WTC11 (cell line): Measurements from ENCODE around the gene YBX3. TPM values are rescaled to one million over a fixed set of nuclear protein-coding genes. Genes with fewer than 3 reads are reported as not detected.

Experiments
- ATAC-seq: fragments of 200-7000 bp; cut with Tn5 transposase; 2 replicates; pipeline ENCODE4 v1.10.0; 2021; ENCODE audit warnings: mild to moderate bottlenecking, moderate library complexity
- CTCF ChIA-PET: fragments of 300-600 bp; sonication (Branson Sonifier 250); formaldehyde crosslinking; loops from one replicate; lab custom pipeline; 2021; ENCODE audit warnings: antibody characterized with exemption; lab: Charles Lee
- POLR2A ChIA-PET: fragments of 350-600 bp; sonication (Branson Sonifier 250); formaldehyde crosslinking; loops from one replicate; lab custom pipeline; 2021; ENCODE audit warnings: antibody characterized with exemption; lab: Charles Lee
- DNase-seq: peaks from one replicate; pipeline ENCODE4 v3.0.0; 2021; ENCODE audit warnings: low spot score
- H3K27ac Mint-ChIP-seq: 2 replicates; pipeline ENCODE4 v1.8.0; 2021; ENCODE audit warnings: mixed read lengths
- H3K27me3 Mint-ChIP-seq: 2 replicates; pipeline ENCODE4 v1.8.0; 2021; ENCODE audit warnings: low read depth, mild to moderate bottlenecking, moderate library complexity, mixed read lengths
- H3K36me3 Mint-ChIP-seq: 2 replicates; pipeline ENCODE4 v1.8.0; 2021; ENCODE audit warnings: mixed read lengths
- H3K4me1 Mint-ChIP-seq: 2 replicates; pipeline ENCODE4 v1.8.0; 2022; ENCODE audit warnings: mixed read lengths
- H3K4me3 Mint-ChIP-seq: 2 replicates; pipeline ENCODE4 v1.8.0; 2021; ENCODE audit warnings: mild to moderate bottlenecking, moderate library complexity, mixed read lengths
- H3K9me3 Mint-ChIP-seq: 2 replicates; pipeline ENCODE4 v1.8.0; 2021; ENCODE audit warnings: mixed read lengths
- AR ChIP-seq: fragments of 250-450 bp; sonication (Bioruptor Pico); IDR thresholded peaks from 2 replicates; pipeline ENCODE4 v1.9.0; 2021; ENCODE audit warnings: mild to moderate bottlenecking
- ATF2 ChIP-seq: sonication (generic); formaldehyde crosslinking; IDR thresholded peaks from 2 replicates; pipeline ENCODE4 v1.8.1; 2022; ENCODE audit warnings: low read depth, missing genetic modification reagents, borderline replicate concordance
- E2F1 ChIP-seq: sonication (generic); formaldehyde crosslinking; IDR thresholded peaks from 2 replicates; pipeline ENCODE4 v1.8.0; 2022; ENCODE audit warnings: mild to moderate bottlenecking, missing genetic modification reagents
- E2F4 ChIP-seq: sonication (generic); formaldehyde crosslinking; IDR thresholded peaks from 2 replicates; pipeline ENCODE4 v1.8.1; 2022; ENCODE audit warnings: low read depth, mild to moderate bottlenecking, moderate library complexity, missing genetic modification reagents, borderline replicate concordance
- GABPB1 ChIP-seq: sonication (generic); formaldehyde crosslinking; IDR thresholded peaks from 2 replicates; pipeline ENCODE4 v1.8.1; 2023; ENCODE audit warnings: mild to moderate bottlenecking, missing genetic modification reagents
- GTF2I ChIP-seq: fragments of 250-450 bp; sonication (Bioruptor Pico); conservative IDR thresholded peaks from 2 replicates; pipeline ENCODE4 v1.4.0; 2021; ENCODE audit warnings: mild to moderate bottlenecking
- IRF2 ChIP-seq: sonication (generic); formaldehyde crosslinking; IDR thresholded peaks from 2 replicates; pipeline ENCODE4 v1.8.0; 2022; ENCODE audit warnings: low read depth, missing genetic modification reagents, borderline replicate concordance
- NFATC4 ChIP-seq: fragments of 250-450 bp; sonication (Bioruptor Pico); IDR thresholded peaks from 2 replicates; pipeline ENCODE4 v1.9.0; 2021; ENCODE audit warnings: mild to moderate bottlenecking
- PRRX2 ChIP-seq: fragments of 250-450 bp; sonication (Bioruptor Pico); IDR thresholded peaks from 2 replicates; pipeline ENCODE4 v1.8.0; 2021; ENCODE audit warnings: mild to moderate bottlenecking
- SMAD4 ChIP-seq: sonication (generic); formaldehyde crosslinking; IDR thresholded peaks from 2 replicates; pipeline ENCODE4 v1.8.0; 2022; ENCODE audit warnings: mild to moderate bottlenecking, missing genetic modification reagents
- TCF7 ChIP-seq: sonication (generic); formaldehyde crosslinking; IDR thresholded peaks from 2 replicates; pipeline ENCODE4 v1.8.0; 2022; ENCODE audit warnings: mild to moderate bottlenecking, low read depth, missing genetic modification reagents, moderate library complexity
- TEAD4 ChIP-seq: sonication (generic); formaldehyde crosslinking; IDR thresholded peaks from 2 replicates; pipeline ENCODE4 v1.8.0; 2022; ENCODE audit warnings: mild to moderate bottlenecking, missing genetic modification reagents
- USF2 ChIP-seq: sonication (generic); formaldehyde crosslinking; IDR thresholded peaks from 2 replicates; pipeline ENCODE4 v1.8.1; 2023; ENCODE audit warnings: mild to moderate bottlenecking, missing genetic modification reagents, moderate library complexity
- ZBTB21 ChIP-seq: sonication (generic); formaldehyde crosslinking; IDR thresholded peaks from 2 replicates; pipeline ENCODE4 v1.8.1; 2023; ENCODE audit warnings: mild to moderate bottlenecking, missing genetic modification reagents, borderline replicate concordance
- ZNF121 ChIP-seq: sonication (generic); formaldehyde crosslinking; IDR thresholded peaks from 2 replicates; pipeline ENCODE4 v1.8.0; 2023; ENCODE audit warnings: missing genetic modification reagents
- ZNF263 ChIP-seq: sonication (generic); formaldehyde crosslinking; IDR thresholded peaks from 2 replicates; pipeline ENCODE4 v1.8.1; 2022; ENCODE audit warnings: low read depth, mild to moderate bottlenecking, moderate library complexity, missing genetic modification reagents
- ZNF416 ChIP-seq: fragments of 250-450 bp; sonication (Bioruptor Pico); IDR thresholded peaks from 2 replicates; pipeline ENCODE4 v1.9.0; 2021; ENCODE audit warnings: mild to moderate bottlenecking, inconsistent platforms
- total RNA-seq: library from RNA; stranded (reverse); gene quantifications from 3 replicates; pipeline ENCODE4 v1.2.3, GENCODE V29; 2021
- TF ChIP-seq, protein P1 (sequence below): sonication (generic); formaldehyde crosslinking; conservative IDR thresholded peaks from 2 replicates; pipeline ENCODE4 v1.8.1; 2022; ENCODE audit warnings: mild to moderate bottlenecking, missing genetic modification reagents
- TF ChIP-seq, protein P2 (sequence below): fragments of 250-450 bp; sonication (Bioruptor Pico); IDR thresholded peaks from 2 replicates; pipeline ENCODE4 v1.9.0; 2021; ENCODE audit warnings: moderate library complexity, mild to moderate bottlenecking, inconsistent platforms, borderline replicate concordance
- TF ChIP-seq, protein P3 (sequence below): sonication (generic); formaldehyde crosslinking; conservative IDR thresholded peaks from 2 replicates; pipeline ENCODE4 v1.8.1; 2023; ENCODE audit warnings: mild to moderate bottlenecking, low read depth, missing genetic modification reagents, moderate library complexity
- TF ChIP-seq, protein P4 (sequence below): fragments of 250-450 bp; sonication (Bioruptor Pico); IDR thresholded peaks from 2 replicates; pipeline ENCODE4 v1.9.0; 2021; ENCODE audit warnings: mild to moderate bottlenecking

The YBX3 gene
- total RNA-seq, 1 experiment from 2014 or later = 396 TPM

- no peak overlapping the region for H3K4me3 Mint-ChIP-seq
- no peak for ATAC-seq
- CTCF ChIA-PET = no interaction called here
- no peak for TF ChIP-seq NFATC4 (CRISPR knock-in tag)
- TF ChIP-seq, all 79 proteins: peak for 0
- Mint-ChIP-seq H3K27me3 (peaks cover 20% of the 10 kb centered on the region), H3K4me1 (peaks cover 10% of the 10 kb centered on the region; the same call in 1 of the 2 replicates), H3K36me3 (no peaks in the 10 kb centered on the region), H3K27ac (no peak overlapping the region), H3K9me3 (no peaks in the 10 kb centered on the region)
- DNase-seq = no peak
- POLR2A ChIA-PET = no interaction called here
These were observed 5.0 kb upstream of the YBX3 start for GRCh38 chr12:10728091-10728490.

DNA sequence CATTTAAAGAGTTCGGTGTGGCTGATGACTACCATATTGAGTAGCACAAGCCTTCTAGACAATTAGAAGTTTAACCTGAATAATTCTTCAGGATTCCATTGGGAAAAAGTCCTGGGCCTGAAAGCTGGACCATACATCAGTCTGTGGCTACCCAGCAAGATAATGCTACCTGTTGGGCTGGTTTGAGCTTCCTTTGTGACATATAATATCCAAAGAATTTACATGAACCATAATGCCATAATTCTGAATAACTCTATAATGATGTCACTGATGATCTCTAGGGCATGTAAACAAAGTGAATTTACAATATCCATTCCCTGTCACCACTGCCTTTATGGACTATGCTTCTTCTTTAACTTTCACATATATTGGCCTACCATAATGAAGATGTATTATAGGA, 3.8 kb upstream of the YBX3 start:
- CTCF ChIA-PET = no interaction called here
- H3K4me3 Mint-ChIP-seq = no peak overlapping the region
- H3K27me3 Mint-ChIP-seq = peaks cover 16% of the 10 kb centered on the region
- peaks cover 11% of the 10 kb centered on the region; the same call in 1 of the 2 replicates for H3K4me1 Mint-ChIP-seq
- POLR2A ChIA-PET = no interaction called here
- H3K9me3 Mint-ChIP-seq = no peaks in the 10 kb centered on the region
- H3K36me3 Mint-ChIP-seq = no peaks in the 10 kb centered on the region
- H3K27ac Mint-ChIP-seq = no peak overlapping the region
- ATAC-seq (no peak), DNase-seq (no peak)
- TF ChIP-seq TEAD4 (CRISPR knock-in tag) (no peak), ATF2 (CRISPR knock-in tag) (no peak), ZNF416 (CRISPR knock-in tag) (no peak), AR (CRISPR knock-in tag) (no peak), ZNF121 (CRISPR knock-in tag) (no peak), E2F1 (CRISPR knock-in tag) (no peak), E2F4 (no peak), PRRX2 (no peak), GABPB1 (CRISPR knock-in tag) (no peak), TCF7 (no peak), USF2 (no peak), SMAD4 (CRISPR knock-in tag) (no peak), GTF2I (CRISPR knock-in tag) (no peak), ZNF263 (CRISPR knock-in tag) (no peak), IRF2 (CRISPR knock-in tag) (no peak), ZBTB21 (CRISPR knock-in tag) (no peak)
- TF ChIP-seq, protein P1, sequence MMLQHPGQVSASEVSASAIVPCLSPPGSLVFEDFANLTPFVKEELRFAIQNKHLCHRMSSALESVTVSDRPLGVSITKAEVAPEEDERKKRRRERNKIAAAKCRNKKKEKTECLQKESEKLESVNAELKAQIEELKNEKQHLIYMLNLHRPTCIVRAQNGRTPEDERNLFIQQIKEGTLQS = no peak
- TF ChIP-seq, protein P2, sequence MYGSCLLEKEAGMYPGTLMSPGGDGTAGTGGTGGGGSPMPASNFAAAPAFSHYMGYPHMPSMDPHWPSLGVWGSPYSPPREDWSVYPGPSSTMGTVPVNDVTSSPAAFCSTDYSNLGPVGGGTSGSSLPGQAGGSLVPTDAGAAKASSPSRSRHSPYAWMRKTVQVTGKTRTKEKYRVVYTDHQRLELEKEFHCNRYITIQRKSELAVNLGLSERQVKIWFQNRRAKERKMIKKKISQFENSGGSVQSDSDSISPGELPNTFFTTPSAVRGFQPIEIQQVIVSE (CRISPR knock-in tag) = no peak
- TF ChIP-seq, protein P3, sequence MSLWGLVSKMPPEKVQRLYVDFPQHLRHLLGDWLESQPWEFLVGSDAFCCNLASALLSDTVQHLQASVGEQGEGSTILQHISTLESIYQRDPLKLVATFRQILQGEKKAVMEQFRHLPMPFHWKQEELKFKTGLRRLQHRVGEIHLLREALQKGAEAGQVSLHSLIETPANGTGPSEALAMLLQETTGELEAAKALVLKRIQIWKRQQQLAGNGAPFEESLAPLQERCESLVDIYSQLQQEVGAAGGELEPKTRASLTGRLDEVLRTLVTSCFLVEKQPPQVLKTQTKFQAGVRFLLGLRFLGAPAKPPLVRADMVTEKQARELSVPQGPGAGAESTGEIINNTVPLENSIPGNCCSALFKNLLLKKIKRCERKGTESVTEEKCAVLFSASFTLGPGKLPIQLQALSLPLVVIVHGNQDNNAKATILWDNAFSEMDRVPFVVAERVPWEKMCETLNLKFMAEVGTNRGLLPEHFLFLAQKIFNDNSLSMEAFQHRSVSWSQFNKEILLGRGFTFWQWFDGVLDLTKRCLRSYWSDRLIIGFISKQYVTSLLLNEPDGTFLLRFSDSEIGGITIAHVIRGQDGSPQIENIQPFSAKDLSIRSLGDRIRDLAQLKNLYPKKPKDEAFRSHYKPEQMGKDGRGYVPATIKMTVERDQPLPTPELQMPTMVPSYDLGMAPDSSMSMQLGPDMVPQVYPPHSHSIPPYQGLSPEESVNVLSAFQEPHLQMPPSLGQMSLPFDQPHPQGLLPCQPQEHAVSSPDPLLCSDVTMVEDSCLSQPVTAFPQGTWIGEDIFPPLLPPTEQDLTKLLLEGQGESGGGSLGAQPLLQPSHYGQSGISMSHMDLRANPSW (CRISPR knock-in tag) = no peak
- TF ChIP-seq, protein P4, sequence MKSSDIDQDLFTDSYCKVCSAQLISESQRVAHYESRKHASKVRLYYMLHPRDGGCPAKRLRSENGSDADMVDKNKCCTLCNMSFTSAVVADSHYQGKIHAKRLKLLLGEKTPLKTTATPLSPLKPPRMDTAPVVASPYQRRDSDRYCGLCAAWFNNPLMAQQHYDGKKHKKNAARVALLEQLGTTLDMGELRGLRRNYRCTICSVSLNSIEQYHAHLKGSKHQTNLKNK (CRISPR knock-in tag) = no peak
